COLO668 (cell line): ENCODE data around the gene FUT2.
"Not testable (repeated sequence)": the region's sequence is repeated elsewhere in the genome, so short reads cannot be mapped to it uniquely, and the experiment has no call there.

Experiments used
- DNase-seq: peaks from one replicate; lab custom pipeline; 2025; ENCODE audit not compliant: unreplicated experiment; lab: John Stamatoyannopoulos, UW

The FUT2 gene

DNA sequence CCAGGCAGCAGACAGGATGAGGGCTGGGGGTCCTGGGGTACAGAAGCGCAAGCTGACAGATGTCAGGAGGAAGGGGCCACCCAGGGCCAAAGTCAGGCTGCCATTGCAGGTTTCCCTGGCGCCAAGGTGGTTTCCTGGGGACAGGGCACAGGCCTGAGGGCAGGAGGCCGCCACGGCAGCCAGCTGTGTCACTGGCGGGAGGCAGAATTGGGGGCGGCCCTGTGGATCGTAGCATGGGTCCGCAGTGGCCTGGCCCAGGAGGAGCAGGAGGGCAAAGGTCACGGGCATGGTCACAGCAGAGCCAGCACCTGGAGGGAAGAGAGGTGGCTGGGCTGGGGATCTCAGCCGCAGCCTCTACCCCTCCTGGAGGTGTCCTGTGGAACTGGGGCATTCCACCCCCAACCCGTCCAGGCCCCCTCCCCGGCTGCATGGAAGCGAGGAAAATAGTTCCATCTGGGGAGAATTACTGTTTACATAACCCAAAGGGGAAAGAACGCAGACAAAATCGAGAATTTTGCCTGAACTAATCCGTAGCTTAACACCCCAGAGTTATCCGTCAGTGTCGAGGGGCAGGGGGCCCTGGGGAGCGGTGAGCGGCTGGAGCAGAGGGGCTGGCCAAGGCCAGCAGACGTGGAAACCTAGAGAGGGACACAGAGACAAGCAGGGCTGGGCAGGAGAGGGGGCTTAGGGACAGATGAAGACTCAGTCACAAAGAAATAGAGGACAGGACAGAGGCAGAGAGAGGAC, 24.9 kb upstream of the FUT2 start:
- no peak for DNase-seq

DNA sequence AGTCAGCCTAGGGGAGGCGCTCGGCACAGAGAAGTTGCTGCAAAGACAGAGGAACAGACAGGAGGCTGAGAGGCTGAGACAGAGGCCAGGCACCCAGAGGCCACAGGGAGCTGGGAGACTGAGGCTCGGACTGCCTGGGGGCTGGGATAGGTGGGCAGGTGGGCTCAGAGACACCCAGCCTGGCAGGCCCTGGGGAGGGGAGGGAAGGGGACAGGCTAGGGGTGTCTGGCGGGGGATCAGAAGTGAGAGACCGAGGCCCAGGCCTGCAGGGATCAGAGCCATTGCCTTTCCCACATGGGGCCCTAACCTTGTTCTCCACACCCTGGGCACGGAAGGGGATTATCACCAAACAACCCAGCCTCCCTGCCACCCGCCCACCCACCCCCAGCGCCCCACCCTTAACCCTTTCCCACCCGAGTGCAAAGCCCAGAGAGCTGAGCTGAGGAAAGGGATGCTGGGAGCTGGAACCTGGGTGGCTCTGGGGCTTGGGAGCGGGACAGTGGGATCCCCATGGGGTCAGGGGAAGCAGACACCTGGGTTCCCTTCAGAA, 24.2 kb upstream of the FUT2 start:
- no peak for DNase-seq

DNA sequence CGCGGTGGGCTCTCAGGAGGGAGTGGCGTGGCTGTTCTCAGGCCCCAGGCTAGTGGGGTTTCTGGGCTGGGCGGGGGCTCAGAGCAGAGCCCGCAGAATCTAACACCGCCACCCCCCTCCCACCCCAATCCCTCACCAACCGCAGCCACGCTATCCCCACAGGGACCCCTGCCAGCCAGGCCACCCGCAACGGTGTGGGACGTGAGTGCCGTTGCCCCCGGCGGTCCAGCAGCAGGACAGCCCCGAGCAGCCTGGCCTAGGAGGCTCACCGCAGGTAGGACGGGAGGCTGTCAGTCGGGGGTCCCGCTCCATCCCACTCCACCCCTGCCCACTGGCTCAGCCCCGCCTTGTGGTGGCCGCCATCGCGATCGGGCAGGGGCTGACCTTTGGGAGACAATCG, 22.8 kb upstream of the FUT2 start, which contains the start of gene NTN5:
Gene NTN5 (minus strand): TSS at position 24 of the 400 bp plus-strand sequence. CDS start 2,031 bp downstream, outside the sequence.
- no peak for DNase-seq

DNA sequence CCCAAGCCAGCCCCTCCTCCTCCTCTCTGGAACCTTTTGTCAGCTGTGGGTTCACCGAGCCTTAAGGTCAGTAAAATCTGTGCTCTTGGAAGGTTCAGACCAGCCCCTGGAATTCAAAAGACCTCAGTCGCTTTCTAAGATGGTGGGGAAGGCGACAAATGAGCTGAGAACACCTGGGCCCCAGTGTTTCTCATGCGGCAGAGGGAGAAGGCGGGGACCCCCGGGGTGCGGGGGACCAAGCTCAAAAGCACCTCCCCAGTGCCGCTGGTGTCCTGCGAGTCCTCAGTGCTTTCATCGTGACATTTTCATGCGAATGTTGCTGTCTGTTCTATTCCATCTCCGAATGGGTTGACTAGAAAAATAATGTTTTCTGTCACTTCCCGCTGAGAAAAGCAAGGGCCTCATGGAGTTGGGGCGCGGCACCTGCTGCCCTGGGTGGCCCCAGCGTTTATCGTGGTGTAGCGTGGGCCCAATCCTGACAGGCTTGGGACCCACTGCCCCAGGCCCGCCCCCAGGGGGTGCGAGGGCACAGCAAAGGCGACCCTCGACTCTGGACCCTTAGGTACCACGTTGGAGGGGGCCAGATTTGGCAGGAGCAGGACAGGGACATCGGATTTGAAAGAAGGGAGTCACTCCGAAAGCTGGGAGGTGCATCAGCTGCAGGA, 22.2 kb upstream of the FUT2 start:
- DNase-seq = no peak

DNA sequence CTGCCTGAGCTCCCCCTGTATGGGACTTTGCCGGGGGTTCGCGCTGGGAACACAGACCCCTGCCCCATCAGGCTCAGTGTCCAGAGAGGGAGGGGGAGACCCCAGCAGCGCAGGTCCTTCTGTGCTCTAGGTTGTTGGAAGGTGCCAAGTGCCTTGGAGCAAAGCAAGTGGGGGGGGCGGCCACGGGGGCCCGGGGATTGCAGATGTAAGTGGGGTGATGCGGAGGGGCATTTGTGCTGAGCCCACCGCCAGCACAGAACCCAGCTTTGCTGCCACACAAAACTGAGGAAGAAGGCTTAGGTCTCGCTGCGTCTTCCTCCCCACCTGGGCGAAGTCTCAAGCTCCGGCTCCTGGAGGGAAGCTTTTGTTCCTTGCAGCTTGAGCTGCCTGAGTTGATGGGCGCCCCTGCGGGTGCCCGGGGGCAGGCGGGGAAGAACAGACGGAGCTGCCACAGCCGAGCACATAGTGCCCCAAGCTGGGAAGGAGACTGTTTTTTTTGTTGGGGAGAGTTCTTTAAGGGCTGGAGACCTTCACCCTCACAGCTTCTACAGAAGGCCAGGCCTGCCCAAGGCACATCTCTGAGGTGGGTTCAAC, 21.5 kb upstream of the FUT2 start:
- no peak for DNase-seq

DNA sequence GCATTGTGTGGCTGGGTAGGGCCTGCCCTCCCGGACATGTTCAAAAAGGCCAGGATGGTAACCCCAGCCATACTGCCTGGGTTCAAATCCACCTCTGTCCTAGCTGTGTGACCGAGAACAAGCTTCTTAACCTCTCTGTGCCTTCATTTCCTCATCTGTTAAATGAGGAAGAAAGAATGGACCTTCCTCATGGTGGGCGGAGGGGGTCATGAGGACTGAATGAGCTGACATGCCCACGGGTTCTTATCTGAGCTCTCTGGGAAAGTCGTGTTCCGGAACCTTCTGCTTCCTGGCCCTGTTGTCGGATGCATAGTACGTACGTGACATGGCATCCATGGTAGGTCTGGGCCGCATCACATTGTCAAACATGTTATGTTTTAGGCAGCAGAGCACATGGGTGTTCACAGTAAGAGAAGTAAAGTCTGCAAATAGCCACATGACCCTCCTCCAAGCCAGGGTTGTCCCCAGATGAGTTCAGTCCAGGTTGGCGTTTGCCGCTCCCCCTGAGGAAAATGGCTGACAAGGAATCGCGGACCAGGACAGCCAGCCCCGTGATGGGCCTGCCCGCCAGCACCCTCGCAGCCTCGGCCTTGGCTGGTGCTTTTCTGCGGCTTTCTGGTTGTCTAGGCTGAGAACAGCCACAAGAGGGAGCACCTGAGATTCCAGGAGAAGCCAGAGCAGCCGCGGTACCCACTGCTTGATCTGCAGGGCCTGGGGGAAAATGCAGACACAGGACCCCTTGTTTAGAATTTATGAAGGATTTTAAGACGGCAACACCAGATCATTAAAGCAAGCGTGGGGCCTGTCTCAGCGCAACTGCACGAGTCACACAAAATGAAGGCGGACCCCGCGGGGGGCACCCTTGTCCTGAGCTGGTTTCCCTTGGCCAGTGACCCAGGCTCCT, 20.6 kb upstream of the FUT2 start:
- DNase-seq = peak; percentile 71

DNA sequence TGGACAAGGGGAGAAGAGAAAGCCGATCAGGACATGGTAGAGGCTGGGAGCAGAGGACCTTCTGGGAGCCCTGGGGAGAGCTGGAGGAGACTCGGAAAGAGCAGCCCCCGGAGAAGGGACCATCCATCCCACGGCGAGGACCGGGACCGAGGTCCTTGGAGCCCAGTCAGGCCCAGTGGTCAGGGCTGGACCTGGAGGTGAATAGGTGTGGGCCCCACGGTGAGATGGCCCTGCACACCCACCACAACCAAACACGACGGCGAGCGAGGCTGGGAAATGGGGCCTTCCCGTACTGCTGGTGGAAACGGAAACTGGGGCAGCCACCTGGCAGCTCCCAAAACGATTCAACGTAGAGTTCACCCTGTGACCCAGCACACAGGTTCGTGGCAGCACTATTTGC, 19.3 kb upstream of the FUT2 start:
- DNase-seq = no peak

DNA sequence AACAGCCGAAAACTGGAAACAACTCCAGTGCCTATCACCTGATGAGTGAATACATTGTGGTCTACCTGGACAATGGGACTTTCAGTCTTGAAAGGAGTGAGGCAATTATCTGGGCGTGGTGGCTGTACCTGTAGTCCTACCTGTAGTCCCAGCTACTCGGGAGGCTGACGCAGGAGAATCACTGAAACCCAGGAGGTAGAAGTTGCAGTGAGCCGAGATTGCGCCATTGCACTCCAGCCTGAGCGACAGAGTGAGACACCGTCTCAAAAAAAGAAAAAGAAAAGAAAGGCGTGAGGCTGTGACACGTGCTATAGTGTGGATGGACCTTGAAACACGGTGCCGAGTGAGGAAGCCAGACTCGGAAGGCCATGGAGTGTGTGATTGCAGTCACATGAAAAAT, 18.9 kb upstream of the FUT2 start:
- no peak for DNase-seq

DNA sequence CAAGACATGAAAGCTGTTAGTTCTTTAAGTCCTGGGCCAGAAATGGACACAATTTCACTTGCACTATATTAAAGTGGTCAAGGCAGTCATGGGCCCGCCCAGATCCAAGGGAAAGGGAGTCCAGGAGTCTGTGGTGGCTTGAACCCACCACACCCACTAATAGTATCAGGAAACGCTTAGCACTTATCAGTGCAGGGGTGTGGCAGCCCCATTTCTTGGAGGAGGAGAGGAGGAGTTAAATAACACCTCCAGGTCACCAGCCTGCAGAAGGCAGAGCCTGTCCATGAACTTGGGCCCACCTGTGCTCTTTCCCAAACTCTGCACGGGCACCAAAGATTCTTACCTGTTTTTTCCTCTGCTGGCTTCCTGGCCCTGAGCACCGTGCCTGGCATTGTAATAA, 17.6 kb upstream of the FUT2 start:
- DNase-seq = no peak

DNA sequence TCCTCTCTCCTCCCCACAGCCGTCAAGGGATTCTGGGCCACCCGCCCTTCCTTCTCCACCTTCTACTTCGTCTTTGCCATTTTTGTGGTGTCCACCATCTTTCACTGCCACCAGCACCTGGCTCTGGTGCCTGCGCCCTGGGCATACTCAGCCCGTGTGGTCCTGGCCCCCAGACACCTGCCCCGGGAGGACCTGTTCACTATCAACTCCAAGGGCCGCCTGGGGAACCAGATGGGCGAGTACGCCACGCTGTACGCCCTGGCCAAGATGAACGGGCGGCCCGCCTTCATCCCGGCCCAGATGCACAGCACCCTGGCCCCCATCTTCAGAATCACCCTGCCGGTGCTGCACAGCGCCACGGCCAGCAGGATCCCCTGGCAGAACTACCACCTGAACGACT, 15.8 kb upstream of the FUT2 start:
- DNase-seq = not testable (repeated sequence)

DNA sequence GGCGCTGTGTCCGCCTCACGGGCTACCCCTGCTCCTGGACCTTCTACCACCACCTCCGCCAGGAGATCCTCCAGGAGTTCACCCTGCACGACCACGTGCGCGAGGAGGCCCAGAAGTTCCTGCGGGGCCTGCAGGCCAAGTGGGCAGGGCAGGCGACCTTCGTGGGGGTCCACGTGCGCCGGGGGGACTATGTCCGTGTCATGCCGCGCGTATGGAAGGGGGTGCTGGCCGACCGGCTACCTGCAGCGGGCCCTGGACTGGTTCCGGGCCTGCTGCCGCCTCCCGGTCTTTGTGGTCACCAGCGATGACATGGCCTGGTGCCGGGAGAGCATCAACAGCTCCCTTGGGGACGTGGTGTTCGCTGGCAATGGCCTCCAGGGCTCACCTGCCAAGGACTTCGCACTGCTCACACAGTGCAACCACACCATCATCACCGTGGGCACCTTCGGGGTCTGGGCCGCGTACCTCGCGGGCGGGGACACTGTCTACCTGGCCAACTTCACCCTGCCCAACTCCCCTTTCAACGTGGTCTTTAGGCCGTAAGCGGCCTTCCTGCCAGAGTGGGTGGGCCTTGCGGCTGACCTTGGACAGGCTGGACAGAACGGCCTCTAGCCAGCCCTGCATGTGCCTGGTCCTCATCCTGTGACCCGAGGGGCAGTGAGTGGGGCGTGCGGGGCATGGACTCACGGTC, 15.2 kb upstream of the FUT2 start:
- no peak for DNase-seq

DNA sequence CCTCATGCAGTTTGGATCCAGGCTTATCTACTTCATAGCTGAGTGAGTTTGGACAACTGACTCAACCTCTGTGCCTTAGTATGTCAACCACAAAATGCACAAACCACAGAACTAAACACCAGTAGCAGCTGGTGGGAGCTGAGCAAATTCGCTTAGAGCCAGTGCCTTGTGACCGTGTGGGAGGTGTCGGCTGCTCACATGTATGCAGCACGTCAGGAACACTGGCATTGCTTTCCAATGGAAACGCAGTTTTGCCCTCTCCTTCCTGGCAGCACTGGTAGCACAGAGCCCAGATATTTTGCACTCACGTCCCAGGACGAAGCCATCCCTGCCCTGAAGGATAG, 14.7 kb upstream of the FUT2 start:
- peak; percentile 36 for DNase-seq

DNA sequence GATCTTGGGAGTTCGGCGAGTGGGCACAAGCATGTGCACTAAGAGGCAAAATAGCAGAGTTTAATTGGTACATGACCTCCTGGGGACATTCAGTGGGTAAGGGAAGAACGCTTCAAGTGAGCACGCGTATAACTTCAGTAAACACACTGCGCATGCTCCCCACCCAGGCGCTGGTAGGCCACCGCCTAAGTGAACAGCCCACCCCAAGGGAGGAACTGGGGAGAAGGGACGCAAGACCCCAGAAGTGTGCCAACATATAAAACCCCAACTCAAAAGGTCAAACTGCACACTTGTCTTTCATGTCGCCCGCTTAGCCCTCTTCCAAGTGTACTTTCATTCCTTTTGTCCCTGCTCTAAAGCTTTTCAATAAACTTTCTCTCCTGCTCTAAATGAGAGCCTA, 12.4 kb upstream of the FUT2 start:
- no peak for DNase-seq

DNA sequence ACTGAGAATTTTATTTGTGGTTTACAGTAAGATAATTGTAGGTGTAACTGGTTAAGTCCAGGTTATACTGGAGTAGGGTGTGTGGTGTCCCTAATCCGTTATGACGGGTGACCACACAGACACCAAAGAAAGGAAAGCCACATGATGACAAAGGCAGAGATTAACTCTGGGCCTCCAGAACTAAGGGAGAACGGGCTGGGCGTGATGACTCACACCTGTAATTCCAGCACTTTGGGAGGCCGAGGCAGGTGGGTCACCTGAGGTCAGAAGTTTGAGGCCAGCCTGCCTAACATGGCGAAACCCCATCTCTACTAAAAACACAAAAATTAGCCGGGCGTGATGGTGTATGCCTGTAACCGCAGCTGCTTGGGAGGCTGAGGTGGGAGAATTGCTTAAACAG, 10.2 kb upstream of the FUT2 start:
- DNase-seq = no peak

DNA sequence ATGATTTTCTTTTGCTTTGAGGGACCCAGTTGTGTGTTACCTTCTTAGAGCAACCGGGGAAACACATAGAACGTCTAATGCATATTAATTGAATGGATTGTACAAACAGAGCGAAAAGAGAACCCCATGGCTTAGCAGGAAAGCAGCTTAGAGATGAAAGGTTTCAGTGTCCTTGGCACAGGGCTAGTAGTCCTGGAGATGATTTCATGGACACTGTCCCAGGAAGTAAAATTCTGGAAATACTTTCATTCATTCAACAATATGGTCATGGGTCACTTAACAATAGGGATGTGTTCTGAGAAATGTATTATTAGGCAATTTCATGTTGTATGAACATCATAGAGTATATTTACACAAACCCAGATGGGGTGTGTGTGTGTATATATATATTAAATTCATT, 9.7 kb upstream of the FUT2 start:
- DNase-seq = no peak

DNA sequence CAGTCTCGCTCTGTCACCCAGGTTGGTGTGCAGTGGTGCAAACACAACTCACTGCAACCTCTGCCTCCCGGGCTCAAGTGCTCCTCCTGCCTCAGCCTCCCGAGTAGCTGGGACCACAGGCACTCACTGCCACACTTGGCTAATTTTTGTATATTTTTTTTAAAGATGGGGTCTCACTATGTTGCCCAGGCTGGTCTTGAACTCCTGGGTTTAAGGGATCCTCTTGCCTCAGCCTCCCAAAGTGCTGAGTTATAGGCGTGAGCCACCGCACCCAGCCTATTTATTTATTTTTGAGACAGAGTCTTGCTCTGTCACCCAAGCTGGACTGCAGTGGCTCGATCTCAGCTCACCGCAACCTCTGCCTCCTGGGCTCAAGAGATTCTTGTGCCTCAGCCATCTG, 9.1 kb upstream of the FUT2 start:
- DNase-seq = not testable (repeated sequence)

DNA sequence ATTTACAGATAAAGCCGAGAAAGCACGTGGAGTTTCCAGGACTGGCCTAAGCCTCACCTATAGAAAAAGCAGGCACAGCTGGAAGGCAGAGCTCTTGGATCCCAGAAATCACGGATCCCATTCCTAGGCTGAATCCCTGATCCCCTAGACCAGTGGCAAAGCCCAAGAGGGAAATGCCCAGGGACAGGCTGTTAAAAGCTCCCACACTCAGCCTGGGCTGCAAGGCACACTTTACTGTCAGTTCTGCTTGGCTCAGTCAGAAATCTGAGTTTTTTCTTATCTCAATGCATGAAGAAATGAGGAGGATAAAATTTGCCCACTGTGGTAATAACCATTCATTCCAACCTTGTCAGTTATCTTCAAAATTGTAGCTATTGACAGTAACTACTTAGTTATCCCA, 8.0 kb upstream of the FUT2 start:
- no peak for DNase-seq

DNA sequence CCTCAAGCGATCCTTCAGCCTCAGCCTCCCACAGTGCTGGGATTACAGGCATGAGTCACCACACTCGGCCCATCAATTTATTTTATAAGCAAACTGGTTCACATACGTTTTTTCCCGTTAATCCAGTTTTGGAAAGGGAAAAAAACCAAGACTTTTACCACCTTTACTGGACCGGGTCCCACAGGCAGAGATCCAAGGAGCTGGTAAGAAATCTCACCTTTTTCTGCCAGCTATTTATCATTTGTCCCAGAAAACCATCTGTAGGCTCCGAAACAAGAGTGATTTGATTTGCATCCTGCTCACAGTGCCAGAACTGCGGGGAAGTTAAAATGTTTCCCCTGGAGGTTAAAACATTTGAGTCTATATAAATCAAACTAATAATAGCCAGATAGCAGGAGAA, 6.3 kb upstream of the FUT2 start:
- DNase-seq = no peak

DNA sequence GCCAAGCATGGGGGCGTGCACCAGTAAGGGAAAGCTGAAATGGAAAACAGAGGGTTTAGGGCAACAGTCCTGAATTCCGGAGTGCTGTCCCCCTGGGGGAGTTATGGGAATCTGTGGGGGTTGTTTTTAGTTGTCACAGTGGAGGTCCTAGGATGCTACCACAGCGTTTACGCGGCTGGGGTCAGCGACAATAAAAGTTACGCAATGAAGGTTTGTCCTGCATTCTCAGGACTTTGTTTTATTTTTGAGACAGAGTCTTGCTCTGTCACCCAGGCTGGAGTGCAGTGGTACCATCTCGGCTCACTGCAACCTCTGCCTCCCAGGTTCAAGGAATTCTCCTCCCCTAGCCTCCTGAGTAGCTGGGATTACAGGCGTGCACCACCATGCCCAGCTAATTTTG, 2.1 kb upstream of the FUT2 start:
- not testable (repeated sequence) for DNase-seq

DNA sequence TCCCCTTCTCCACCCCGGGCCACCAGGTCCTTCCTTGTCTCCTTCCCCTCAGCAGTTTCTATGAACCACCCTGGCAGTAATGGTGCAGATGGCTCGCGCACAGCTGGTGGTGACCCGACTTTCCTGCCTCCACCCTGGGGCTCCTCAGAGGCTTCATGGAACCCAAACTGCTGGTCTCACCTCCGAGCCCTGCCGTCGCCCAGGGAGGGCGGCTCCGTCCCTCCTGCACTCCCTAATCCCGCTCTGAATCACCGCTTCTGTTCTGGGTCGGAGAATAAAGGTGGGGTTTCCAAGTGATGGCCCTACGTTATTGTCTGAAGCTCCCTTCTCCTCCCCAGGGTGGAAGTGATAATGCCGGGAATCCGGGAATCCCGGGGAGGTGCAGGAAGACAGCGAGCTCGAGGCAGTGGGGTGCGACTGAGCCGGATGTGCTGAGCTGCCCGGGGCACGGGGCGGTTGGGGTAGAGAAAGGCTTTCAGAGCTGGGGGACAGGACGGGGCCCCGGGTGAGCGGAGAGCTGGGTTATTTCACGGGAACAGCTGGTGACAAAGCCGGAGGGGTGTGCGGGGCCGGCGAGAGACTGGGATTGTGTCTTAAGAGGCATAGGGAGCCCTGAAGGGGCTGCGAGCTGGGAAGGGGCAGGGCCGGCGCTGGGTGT, 711 bp downstream of the FUT2 start:
- DNase-seq = peak; percentile 29
